Ectodermal cell (in vitro differentiated cells): ENCODE measurements around the gene RARS1.

Source experiments
- H3K27ac ChIP-seq: 2 replicates; pipeline ENCODE4 v1.7.0; 2013; ENCODE audit warnings: mild to moderate bottlenecking, low read depth, low read length; ENCODE audit not compliant: insufficient read depth, poor library complexity, severe bottlenecking
- H3K27me3 ChIP-seq: 2 replicates; pipeline ENCODE4 v1.7.0; 2013; ENCODE audit warnings: mild to moderate bottlenecking, low read length; ENCODE audit not compliant: insufficient read depth, control insufficient read depth, poor library complexity, severe bottlenecking
- H3K36me3 ChIP-seq: one replicate; pipeline ENCODE4 v1.7.0; 2013; ENCODE audit warnings: low read length; ENCODE audit not compliant: control insufficient read depth, insufficient read depth
- H3K4me1 ChIP-seq: one replicate; pipeline ENCODE4 v1.7.0; 2013; ENCODE audit warnings: low read length; ENCODE audit not compliant: control insufficient read depth, insufficient read depth
- H3K4me3 ChIP-seq: 2 replicates; pipeline ENCODE4 v1.7.0; 2013; ENCODE audit warnings: low read depth, low read length, control low read depth; ENCODE audit not compliant: insufficient read depth
- H3K9me3 ChIP-seq: 2 replicates; pipeline ENCODE4 v1.7.0; 2013; ENCODE audit warnings: mild to moderate bottlenecking, low read length, moderate library complexity; ENCODE audit not compliant: control insufficient read depth
- WGBS, 2 experiments: methylation state at CpG; one replicate each; pipeline ENCODE4 v1.1.7; 2013; ENCODE audit warnings: missing lambda C conversion rate in 2 of 2; 5-methylcytosine and 5-hydroxymethylcytosine counted together

Gene RARS1

GRCh38 chr5:168552146-168552545, 65.9 kb downstream of the RARS1 start:
- Histone ChIP-seq H3K36me3 (peaks cover 29% of the 10 kb centered on the region), H3K27me3 (no peaks in the 10 kb centered on the region), H3K9me3 (no peaks in the 10 kb centered on the region), H3K4me3 (no peak overlapping the region), H3K27ac (no peak overlapping the region), H3K4me1 (no peaks in the 10 kb centered on the region)
- WGBS, 2 experiments, result 90 to 100% methylated on average over 1 of the region's 1 CpG

GRCh38 chr5:168553377-168554130, 67.3 kb downstream of the RARS1 start:
- Histone ChIP-seq H3K36me3 (peaks cover 34% of the 10 kb centered on the region), H3K27ac (no peak overlapping the region), H3K27me3 (no peaks in the 10 kb centered on the region), H3K9me3 (no peaks in the 10 kb centered on the region), H3K4me3 (no peak overlapping the region), H3K4me1 (no peaks in the 10 kb centered on the region)
- whole genome bisulfite sequencing, 2 experiments, result 93% methylated on average over 2 of the region's 2 CpGs; no CpG with 5 or more reads in 1 of the 2 experiments

- Histone ChIP-seq H3K27me3 (no peaks in the 10 kb centered on the region), H3K27ac (no peak overlapping the region), H3K4me1 (no peaks in the 10 kb centered on the region), H3K9me3 (no peaks in the 10 kb centered on the region), H3K36me3 (peaks cover 53% of the 10 kb centered on the region), H3K4me3 (no peak overlapping the region)
- WGBS, 2 experiments, result 94 to 100% methylated on average over 1 of the region's 2 CpGs
These were observed 71.1 kb downstream of the RARS1 start for GRCh38 chr5:168557389-168557788.

GRCh38 chr5:168562279-168562678, 76.0 kb downstream of the RARS1 start:
- Histone ChIP-seq H3K36me3 (peaks cover 36% of the 10 kb centered on the region), H3K9me3 (no peaks in the 10 kb centered on the region), H3K4me1 (no peaks in the 10 kb centered on the region), H3K4me3 (no peak overlapping the region), H3K27me3 (no peaks in the 10 kb centered on the region), H3K27ac (no peak overlapping the region)
- 96 to 97% methylated on average over 2 of the region's 2 CpGs for WGBS, 2 experiments

GRCh38 chr5:168563959-168564358, 77.7 kb downstream of the RARS1 start:
- H3K36me3 ChIP-seq, result peaks cover 40% of the 10 kb centered on the region

GRCh38 chr5:168568738-168569137, 82.5 kb downstream of the RARS1 start:
- Histone ChIP-seq H3K4me3 (no peak overlapping the region), H3K9me3 (no peaks in the 10 kb centered on the region), H3K4me1 (no peaks in the 10 kb centered on the region), H3K27me3 (no peaks in the 10 kb centered on the region), H3K36me3 (peaks cover 11% of the 10 kb centered on the region), H3K27ac (no peak overlapping the region)
- WGBS, 2 experiments, result 93 to 94% methylated on average over 6 of the region's 6 CpGs

More at GRCh38 chr5:168563959-168564358, 77.7 kb downstream of the RARS1 start:
- Histone ChIP-seq H3K4me3 (no peak overlapping the region), H3K4me1 (no peaks in the 10 kb centered on the region), H3K9me3 (no peaks in the 10 kb centered on the region), H3K27me3 (no peaks in the 10 kb centered on the region), H3K27ac (no peak overlapping the region)
- WGBS, 2 experiments, result 100% methylated on average over 1 of the region's 1 CpG; no CpG with 5 or more reads in 1 of the 2 experiments
